CD14-positive monocyte (primary cell): ENCODE results near the gene MCC. TPM values are rescaled to one million over a fixed set of nuclear protein-coding genes. Genes with fewer than 3 reads are reported as not detected.

Experiments
- DNase-seq, 3 donors: peaks; one replicate each; pipeline ENCODE4 v3.0.0-alpha.2; 2011 to 2022
- H2AFZ ChIP-seq: 2 replicates; pipeline ENCODE4 v1.6.0; 2012; ENCODE audit warnings: mild to moderate bottlenecking, low read depth, low read length, inconsistent platforms; ENCODE audit not compliant: insufficient read depth, poor library complexity, severe bottlenecking
- H3K27ac ChIP-seq, 2 donors: 1 replicate in 1 of 2; 2 replicates in 1 of 2; pipeline ENCODE4 v1.5.1; 2012 to 2013; ENCODE audit warnings: low read length in 2 of 2, control low read depth in 1 of 2, inconsistent platforms in 1 of 2, low read depth in 1 of 2, mild to moderate bottlenecking in 1 of 2
- H3K27me3 ChIP-seq, 2 donors: one replicate each; pipeline versions ENCODE4 v1.6.0 to v1.6.1; 2011 to 2013; ENCODE audit warnings: low read length in 2 of 2; ENCODE audit not compliant: control insufficient read depth in 2 of 2, insufficient read depth in 2 of 2
- H3K36me3 ChIP-seq, 2 donors: replicated peaks in 1 of 2; 1 replicate in 1 of 2; 2 replicates in 1 of 2; pipeline versions ENCODE4 v1.5.1 to v1.6.1; 2012 to 2013; ENCODE audit warnings: low read length in 2 of 2, control low read depth in 1 of 2, inconsistent platforms in 1 of 2, mild to moderate bottlenecking in 1 of 2; ENCODE audit not compliant: insufficient read depth in 2 of 2, control insufficient read depth in 1 of 2
- H3K4me1 ChIP-seq, 2 donors: 1 replicate in 1 of 2; 2 replicates in 1 of 2; pipeline versions ENCODE4 v1.5.1 to v1.6.1; 2012 to 2013; ENCODE audit warnings: low read length in 2 of 2, control low read depth in 1 of 2, inconsistent platforms in 1 of 2, mild to moderate bottlenecking in 1 of 2, moderate library complexity in 1 of 2; ENCODE audit not compliant: insufficient read depth in 2 of 2, control insufficient read depth in 1 of 2
- H3K4me2 ChIP-seq: replicated peaks from 2 replicates; pipeline ENCODE3; 2012; ENCODE audit warnings: low read length, moderate library complexity, mild to moderate bottlenecking; ENCODE audit not compliant: poor library complexity, severe bottlenecking; ENCODE audit errors: extremely low read depth
- H3K4me3 ChIP-seq, 3 experiments: fragments of 200-600 bp in 1 of 3; sonication (generic) in 1 of 3; replicated peaks in 1 of 3; 1 replicate in 2 of 3; 2 replicates in 1 of 3; pipeline ENCODE4 v1.5.1; 2011 to 2013; ENCODE audit warnings: low read length in 3 of 3, mild to moderate bottlenecking in 3 of 3, control low read depth in 2 of 3, low read depth in 2 of 3, inconsistent platforms in 1 of 3, moderate library complexity in 1 of 3
- H3K79me2 ChIP-seq: 2 replicates; pipeline ENCODE4 v1.6.0; 2012; ENCODE audit warnings: mild to moderate bottlenecking, control low read depth, inconsistent platforms, low read length, moderate library complexity; ENCODE audit not compliant: insufficient read depth
- H3K9ac ChIP-seq: 2 replicates; pipeline ENCODE4 v1.6.0; 2017; ENCODE audit warnings: low read length, mild to moderate bottlenecking; ENCODE audit not compliant: insufficient read depth, poor library complexity, severe bottlenecking
- H3K9me3 ChIP-seq, 2 donors: replicated peaks in 1 of 2; 1 replicate in 1 of 2; 2 replicates in 1 of 2; pipeline versions ENCODE4 v1.5.1 to v1.6.1; 2012 to 2013; ENCODE audit warnings: low read length in 2 of 2, control low read depth in 1 of 2; ENCODE audit not compliant: control insufficient read depth in 1 of 2, insufficient read depth in 1 of 2
- H4K20me1 ChIP-seq: 2 replicates; pipeline ENCODE4 v1.6.0; 2012; ENCODE audit warnings: mild to moderate bottlenecking, low read length, control low read depth, moderate library complexity; ENCODE audit not compliant: insufficient read depth
- H3K27ac Mint-ChIP-seq, 7 donors: one replicate each; pipeline ENCODE4 v1.8.0; 2020; ENCODE audit warnings: mild to moderate bottlenecking in 7 of 7, mixed read lengths in 7 of 7, moderate library complexity in 6 of 7, inconsistent platforms in 2 of 7
- H3K27me3 Mint-ChIP-seq, 3 donors: one replicate each; pipeline ENCODE4 v1.8.0; 2021 to 2022; ENCODE audit warnings: low read depth in 3 of 3, mild to moderate bottlenecking in 3 of 3, mixed read lengths in 3 of 3, moderate library complexity in 3 of 3, inconsistent platforms in 1 of 3
- H3K36me3 Mint-ChIP-seq, 2 donors: one replicate each; pipeline ENCODE4 v1.8.0; 2020; ENCODE audit warnings: mixed read lengths in 2 of 2, inconsistent platforms in 1 of 2, mild to moderate bottlenecking in 1 of 2
- H3K4me1 Mint-ChIP-seq: one replicate; pipeline ENCODE4 v1.8.0; 2020; ENCODE audit warnings: mild to moderate bottlenecking, mixed read lengths
- H3K4me3 Mint-ChIP-seq, 2 donors: one replicate each; pipeline ENCODE4 v1.8.0; 2020; ENCODE audit warnings: mild to moderate bottlenecking in 2 of 2, mixed read lengths in 2 of 2, moderate library complexity in 1 of 2
- H3K9me3 Mint-ChIP-seq, 7 donors: one replicate each; pipeline ENCODE4 v1.8.0; 2020 to 2022; ENCODE audit warnings: mixed read lengths in 7 of 7, mild to moderate bottlenecking in 6 of 7, moderate library complexity in 6 of 7, inconsistent platforms in 2 of 7
- WGBS: methylation state at CpG from one replicate; pipeline ENCODE4 v1.1.5; 2013; ENCODE audit warnings: missing lambda C conversion rate; ENCODE audit not compliant: insufficient coverage; 5-methylcytosine and 5-hydroxymethylcytosine counted together
- intact Hi-C, 2 donors: fragments of 100-400 bp; cut with micrococcal nuclease; formaldehyde crosslinking; loops; one replicate each; pipeline versions ENCODE4 v1.15.0 to v1.15.1; 2023
- polyA plus RNA-seq, 3 donors: library from polyadenylated mRNA; depleted of rRNA in 1 of 3; unstranded in 2 of 3; stranded (reverse) in 1 of 3; fragments of 300-500 nt in 2 of 3; fragments of >200 nt in 1 of 3; fragmentation: Illumina TruSeq in 2 of 3; gene quantifications; 1 replicate in 2 of 3; 2 replicates in 1 of 3; pipeline ENCODE4 v1.2.3, GENCODE V29; 2012 to 2021
- TF ChIP-seq, protein P1 (sequence below): fragments of 200-600 bp; IDR thresholded peaks from one replicate; pipeline ENCODE4 v1.8.0; 2022; ENCODE audit warnings: antibody characterized with exemption, mild to moderate bottlenecking

The MCC gene
- polyA plus RNA-seq, 3 donors, result 0.09 TPM; not detected in 2

DNA sequence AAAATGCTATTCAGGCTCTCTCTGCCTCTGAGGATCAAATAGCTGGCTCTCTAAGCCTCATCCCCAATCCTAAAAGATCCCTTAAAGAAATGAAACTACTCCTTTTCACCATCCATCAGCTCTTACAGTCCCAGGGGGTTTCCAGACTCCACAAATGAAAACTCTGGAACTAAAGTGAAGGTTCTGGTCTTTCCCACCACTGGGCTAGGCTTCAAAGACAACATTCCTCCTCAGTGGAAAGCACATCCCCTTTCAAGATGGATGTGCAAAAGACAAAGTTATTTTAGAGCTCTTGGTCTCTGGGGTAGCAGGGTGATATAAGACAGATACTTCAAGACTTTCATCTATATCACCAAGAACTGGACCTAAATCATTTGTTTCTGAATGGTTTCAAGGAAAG, 404.8 kb downstream of the MCC start:
- TF ChIP-seq, protein P1, sequence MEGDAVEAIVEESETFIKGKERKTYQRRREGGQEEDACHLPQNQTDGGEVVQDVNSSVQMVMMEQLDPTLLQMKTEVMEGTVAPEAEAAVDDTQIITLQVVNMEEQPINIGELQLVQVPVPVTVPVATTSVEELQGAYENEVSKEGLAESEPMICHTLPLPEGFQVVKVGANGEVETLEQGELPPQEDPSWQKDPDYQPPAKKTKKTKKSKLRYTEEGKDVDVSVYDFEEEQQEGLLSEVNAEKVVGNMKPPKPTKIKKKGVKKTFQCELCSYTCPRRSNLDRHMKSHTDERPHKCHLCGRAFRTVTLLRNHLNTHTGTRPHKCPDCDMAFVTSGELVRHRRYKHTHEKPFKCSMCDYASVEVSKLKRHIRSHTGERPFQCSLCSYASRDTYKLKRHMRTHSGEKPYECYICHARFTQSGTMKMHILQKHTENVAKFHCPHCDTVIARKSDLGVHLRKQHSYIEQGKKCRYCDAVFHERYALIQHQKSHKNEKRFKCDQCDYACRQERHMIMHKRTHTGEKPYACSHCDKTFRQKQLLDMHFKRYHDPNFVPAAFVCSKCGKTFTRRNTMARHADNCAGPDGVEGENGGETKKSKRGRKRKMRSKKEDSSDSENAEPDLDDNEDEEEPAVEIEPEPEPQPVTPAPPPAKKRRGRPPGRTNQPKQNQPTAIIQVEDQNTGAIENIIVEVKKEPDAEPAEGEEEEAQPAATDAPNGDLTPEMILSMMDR, result no peak
- no peak overlapping the region for H3K4me2 ChIP-seq
- no peaks in the 10 kb centered on the region for H3K36me3 ChIP-seq
- H3K27me3 Mint-ChIP-seq, result peaks cover 5 to 14% (median 12%) of the 10 kb centered on the region in 3 donors
- H3K27me3 ChIP-seq, result no peaks in the 10 kb centered on the region
- no peak overlapping the region for H3K27ac Mint-ChIP-seq
- no peak overlapping the region for H3K9ac ChIP-seq
- peaks cover 0 to 4% (median 0%) of the 10 kb centered on the region in 7 donors for H3K9me3 Mint-ChIP-seq
- no peaks in the 10 kb centered on the region for H3K4me1 Mint-ChIP-seq
- H3K79me2 ChIP-seq, result no peaks in the 10 kb centered on the region
- no peak overlapping the region for H3K27ac ChIP-seq
- DNase-seq, result no peak
- H4K20me1 ChIP-seq, result no peaks in the 10 kb centered on the region
- no peaks in the 10 kb centered on the region for H3K36me3 Mint-ChIP-seq
- no peaks in the 10 kb centered on the region for H3K4me1 ChIP-seq
- H3K9me3 ChIP-seq, result no peaks in the 10 kb centered on the region
- intact Hi-C loops, result no loop called here
- H3K4me3 ChIP-seq, result no peak overlapping the region
- H2AFZ ChIP-seq, result no peak overlapping the region
- H3K4me3 Mint-ChIP-seq, result no peak overlapping the region

DNA sequence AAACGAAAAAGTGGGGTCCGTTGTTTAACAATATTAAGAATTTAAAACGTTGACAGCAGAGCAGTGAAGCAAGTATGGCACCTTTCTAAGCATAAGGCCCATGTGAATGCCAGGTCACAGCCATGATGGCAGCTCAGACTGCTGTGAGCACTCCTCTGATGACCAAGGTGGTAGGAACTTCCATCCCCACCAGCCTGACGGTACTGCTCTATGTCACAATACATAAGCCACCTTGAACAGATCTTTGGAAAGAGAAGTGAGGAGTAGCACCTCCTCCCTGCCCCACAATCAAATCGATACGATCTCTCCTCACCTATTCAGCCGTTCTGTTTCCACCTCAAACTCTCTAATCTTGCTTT, 405.7 kb downstream of the MCC start:
- 100% methylated on average over 3 of the region's 7 CpGs for WGBS
- H3K27ac ChIP-seq, result no peak overlapping the region
- H3K27ac Mint-ChIP-seq, result no peak overlapping the region

More for the DNA sequence above, 405.7 kb downstream of the MCC start:
- Histone ChIP-seq H3K79me2 (no peaks in the 10 kb centered on the region), H3K36me3 (no peaks in the 10 kb centered on the region), H3K9me3 (no peaks in the 10 kb centered on the region), H3K27me3 (no peaks in the 10 kb centered on the region), H3K9ac (no peak overlapping the region), H3K4me2 (no peak overlapping the region), H3K4me3 (no peak overlapping the region), H3K4me1 (no peaks in the 10 kb centered on the region), H2AFZ (no peak overlapping the region), H4K20me1 (no peaks in the 10 kb centered on the region)
- no peaks in the 10 kb centered on the region for H3K36me3 Mint-ChIP-seq
- intact Hi-C loops, result no loop called here
- no peak overlapping the region for H3K4me3 Mint-ChIP-seq
- TF ChIP-seq, protein P1, result no peak
- no peak for DNase-seq
- peaks cover 0 to 5% (median 2%) of the 10 kb centered on the region in 7 donors for H3K9me3 Mint-ChIP-seq
- peaks cover 2 to 12% (median 10%) of the 10 kb centered on the region in 3 donors for H3K27me3 Mint-ChIP-seq
- no peaks in the 10 kb centered on the region for H3K4me1 Mint-ChIP-seq
